IPS DF 4.7 (cell line): Measurements from ENCODE around the gene PRUNE2.

Experiments
- DNase-seq: peaks from one replicate; pipeline ENCODE4 v3.0.0-alpha.2; 2013; ENCODE audit warnings: low spot score; ENCODE audit errors: extremely low read depth

The PRUNE2 gene

DNA sequence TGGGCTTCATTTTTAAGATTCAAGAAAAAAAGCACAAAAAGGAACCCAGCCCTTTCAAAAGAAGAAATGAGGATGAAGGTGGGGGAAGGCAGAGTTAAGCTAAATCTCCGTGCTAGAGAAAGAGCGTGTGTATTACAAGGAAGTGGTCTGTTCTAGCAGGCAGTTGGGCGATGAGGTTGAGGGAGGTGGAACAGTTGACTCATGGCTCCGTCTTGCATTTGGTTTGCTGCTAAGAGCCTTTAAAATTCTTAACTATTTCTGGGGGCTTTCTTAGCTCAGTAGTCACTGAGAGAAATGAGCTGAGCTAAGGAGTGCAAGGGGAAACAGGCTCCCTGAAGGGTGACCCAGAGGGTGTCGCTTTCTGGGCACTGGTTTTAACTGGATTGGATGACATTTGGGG, 329.6 kb downstream of the PRUNE2 start:
- no peak for DNase-seq

DNA sequence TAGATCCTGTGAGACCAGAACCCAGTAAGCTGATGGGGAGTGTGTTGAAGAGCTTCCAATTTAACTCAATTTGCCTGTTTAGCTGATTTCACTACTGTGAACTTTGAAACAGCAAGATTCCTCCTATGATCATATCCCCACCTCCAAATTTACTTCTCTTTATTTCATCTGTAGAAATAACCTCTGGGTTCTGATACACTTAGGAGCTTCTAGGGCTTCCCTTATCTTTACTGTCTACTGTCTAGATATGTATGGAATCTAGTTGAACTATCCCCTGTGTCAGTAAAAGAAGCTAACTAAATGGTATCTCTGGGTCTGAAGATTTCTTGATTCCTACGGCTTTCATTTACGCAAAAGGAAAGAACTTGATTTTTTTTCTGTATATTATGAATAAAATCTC, 330.2 kb downstream of the PRUNE2 start:
- no peak for DNase-seq

- DNase-seq: no peak
Observed at GRCh38 chr9:76573905-76574760, 331.8 kb downstream of the PRUNE2 start.

- no peak for DNase-seq
Observed at GRCh38 chr9:76573408-76573807, 332.5 kb downstream of the PRUNE2 start.

GRCh38 chr9:76572151-76572550, 333.8 kb downstream of the PRUNE2 start:
- no peak for DNase-seq

- DNase-seq: no peak
Observed at GRCh38 chr9:76571743-76572146, 334.2 kb downstream of the PRUNE2 start.

- DNase-seq: no peak
Observed at GRCh38 chr9:76571288-76571687, 334.6 kb downstream of the PRUNE2 start.

GRCh38 chr9:76570826-76571225, 335.1 kb downstream of the PRUNE2 start:
- DNase-seq: no peak

DNA sequence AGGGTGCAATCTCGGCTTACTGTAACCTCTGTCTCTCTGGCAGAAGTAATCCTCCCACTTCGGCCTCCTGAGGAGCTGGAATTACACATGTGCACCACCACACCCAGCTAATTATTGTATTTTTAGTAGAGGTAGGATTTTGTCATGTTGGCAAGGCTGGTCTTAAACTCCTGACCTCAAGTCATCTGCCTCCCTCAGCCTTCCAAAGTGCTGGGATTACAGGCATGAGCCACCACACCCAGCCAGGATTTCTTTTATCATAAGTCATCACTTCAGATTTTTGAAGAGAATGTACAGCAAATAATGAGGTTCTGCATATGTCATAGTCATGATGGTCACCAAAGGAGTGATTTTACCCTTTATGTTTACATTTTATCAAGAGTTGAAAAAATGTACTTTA, 338.8 kb downstream of the PRUNE2 start:
- no peak for DNase-seq

- DNase-seq: no peak
Observed at GRCh38 chr9:76564297-76564696, 341.6 kb downstream of the PRUNE2 start.

DNA sequence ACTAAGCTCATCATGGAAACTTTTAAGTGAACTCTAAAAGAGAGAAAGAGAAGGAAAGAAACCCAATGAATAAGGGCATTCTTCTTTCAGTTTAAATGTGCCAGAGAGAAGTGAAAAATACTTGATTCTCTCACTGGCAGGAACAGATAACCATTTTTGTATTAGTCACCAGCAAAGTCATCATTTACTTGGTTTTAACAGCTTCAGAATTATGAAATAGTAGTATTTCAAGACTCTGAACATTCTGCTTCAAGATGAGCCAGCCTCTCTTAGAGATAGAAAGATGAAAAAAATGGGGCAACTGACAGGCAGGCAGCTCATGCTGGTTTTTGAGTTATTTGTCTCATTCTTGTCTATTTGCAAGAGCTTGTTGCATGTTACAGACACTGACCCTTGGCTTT, 343.4 kb downstream of the PRUNE2 start:
- no peak for DNase-seq

DNA sequence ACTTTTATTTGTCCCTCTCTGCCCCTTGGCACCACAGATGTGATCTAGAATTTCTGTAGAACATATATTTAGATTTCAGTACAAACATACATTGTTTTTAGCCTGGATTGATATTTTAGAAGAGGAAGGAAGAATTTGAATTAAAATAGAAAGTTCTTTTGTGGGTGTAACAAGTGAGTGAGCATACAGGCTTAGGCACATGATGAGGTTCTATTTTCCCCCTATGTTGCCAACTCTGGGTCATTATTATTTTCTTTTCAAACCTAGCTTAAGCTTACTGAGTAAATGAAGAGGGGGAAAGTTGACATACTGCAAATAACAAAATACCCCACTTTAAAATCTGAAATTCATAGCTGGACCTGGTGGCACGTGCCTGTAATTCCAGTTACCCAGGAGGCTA, 344.0 kb downstream of the PRUNE2 start:
- no peak for DNase-seq
